Colonic mucosa (tissue), 4 donors: ENCODE results near the gene GALNT9. TPM values are rescaled to one million over a fixed set of nuclear protein-coding genes. Genes with fewer than 3 reads are reported as not detected.

ENCODE experiments used
- DNase-seq: peaks from one replicate; pipeline ENCODE4 v3.0.0-alpha.2; 2020
- H3K27ac ChIP-seq: fragments of 200-600 bp; one replicate; pipeline ENCODE4 v1.8.0; 2021
- H3K27me3 ChIP-seq: fragments of 200-600 bp; one replicate; pipeline ENCODE4 v1.8.0; 2021
- H3K36me3 ChIP-seq: fragments of 200-600 bp; one replicate; pipeline ENCODE4 v1.8.0; 2021
- H3K4me1 ChIP-seq: fragments of 200-600 bp; one replicate; pipeline ENCODE4 v1.8.0; 2021; ENCODE audit warnings: mild to moderate bottlenecking
- H3K4me3 ChIP-seq: fragments of 200-600 bp; one replicate; pipeline ENCODE4 v1.8.0; 2021
- H3K9ac ChIP-seq, 2 donors: one replicate each; pipeline ENCODE4 v1.7.0; 2013; ENCODE audit warnings: control low read depth in 2 of 2, low read depth in 2 of 2, low read length in 2 of 2
- H3K9me3 ChIP-seq: fragments of 200-600 bp; one replicate; pipeline ENCODE4 v1.8.0; 2021
- CTCF ChIP-seq: fragments of 200-600 bp; IDR thresholded peaks from one replicate; pipeline ENCODE4 v1.8.0; 2022; ENCODE audit warnings: antibody characterized with exemption, mild to moderate bottlenecking
- intact Hi-C: fragments of 100-400 bp; cut with DNase I; formaldehyde crosslinking; loops from one replicate; pipeline ENCODE4 v1.14.1; 2022
- total RNA-seq, 2 donors: library from RNA; stranded (reverse); fragmentation: NEBNext Ultra II Directional in 1 of 2; extraction: Animal tissue kit (Norgen Biotek cat#: 25700) in 1 of 2; gene quantifications; one replicate each; pipeline ENCODE4 v1.2.1, GENCODE V29; 2021
- donor health status: healthy.
- donor health status: DM: no; HTN: no; CAD: no.
- donor health status: DM: no; HTN: no; CAD: no.

Gene GALNT9
- total RNA-seq, 2 donors from 2014 or later, result 0.45 TPM; not detected in 1

- H3K27ac ChIP-seq, result no peak overlapping the region
- H3K27me3 ChIP-seq, result no peaks in the 10 kb centered on the region
- no peak overlapping the region for H3K4me3 ChIP-seq
- H3K9ac ChIP-seq, result no peak overlapping the region
- H3K9me3 ChIP-seq, result no peaks in the 10 kb centered on the region
- peaks cover 3% of the 10 kb centered on the region for H3K4me1 ChIP-seq
- DNase-seq, result no peak
- no peaks in the 10 kb centered on the region for H3K36me3 ChIP-seq
- TF ChIP-seq CTCF, result no peak
- intact Hi-C loops, result no loop called here
Measured at GRCh38 chr12:132194556-132194955, 134.8 kb downstream of the GALNT9 start.

GRCh38 chr12:132194056-132194455, 135.3 kb downstream of the GALNT9 start:
- DNase-seq, result no peak
- no peak for TF ChIP-seq CTCF
- no peaks in the 10 kb centered on the region for H3K27me3 ChIP-seq
- H3K9me3 ChIP-seq, result no peaks in the 10 kb centered on the region
- H3K4me3 ChIP-seq, result no peak overlapping the region
- H3K36me3 ChIP-seq, result no peaks in the 10 kb centered on the region
- H3K27ac ChIP-seq, result no peak overlapping the region
- intact Hi-C loops, result no loop called here
- H3K9ac ChIP-seq, result no peak overlapping the region
- H3K4me1 ChIP-seq, result peaks cover 4% of the 10 kb centered on the region

- intact Hi-C loops, result no loop called here
- Histone ChIP-seq H3K27me3 (no peaks in the 10 kb centered on the region), H3K4me1 (peaks cover 6% of the 10 kb centered on the region), H3K36me3 (no peaks in the 10 kb centered on the region), H3K4me3 (no peak overlapping the region), H3K9me3 (no peaks in the 10 kb centered on the region), H3K9ac (no peak overlapping the region), H3K27ac (no peak overlapping the region)
- no peak for DNase-seq
- no peak for TF ChIP-seq CTCF
Measured at GRCh38 chr12:132191715-132192553, 137.5 kb downstream of the GALNT9 start.

- peaks cover 6% of the 10 kb centered on the region for H3K4me1 ChIP-seq
- H3K4me3 ChIP-seq, result no peak overlapping the region
- H3K9ac ChIP-seq, result no peak overlapping the region
- H3K27ac ChIP-seq, result no peak overlapping the region
- no peak for TF ChIP-seq CTCF
- no peaks in the 10 kb centered on the region for H3K9me3 ChIP-seq
- H3K27me3 ChIP-seq, result no peaks in the 10 kb centered on the region
- no peak for DNase-seq
- H3K36me3 ChIP-seq, result no peaks in the 10 kb centered on the region
- intact Hi-C loops, result no loop called here
Measured at GRCh38 chr12:132190834-132191500, 138.4 kb downstream of the GALNT9 start.

GRCh38 chr12:132190012-132190755, 139.2 kb downstream of the GALNT9 start:
- DNase-seq, result peak; percentile 26
- H3K9ac ChIP-seq, result peak overlapping the region; percentile 70 to 74
- intact Hi-C loops, result no loop called here
- no peaks in the 10 kb centered on the region for H3K9me3 ChIP-seq
- H3K4me1 ChIP-seq, result peaks cover 6% of the 10 kb centered on the region
- TF ChIP-seq CTCF, result no peak
- H3K4me3 ChIP-seq, result peak overlapping the region; percentile 46
- no peaks in the 10 kb centered on the region for H3K27me3 ChIP-seq
- H3K27ac ChIP-seq, result peak overlapping the region; percentile 35
- no peaks in the 10 kb centered on the region for H3K36me3 ChIP-seq
